ENCODE results near the gene TTC36.
A peak's percentile ranks its signal among the peaks of the same experiment; 100 is the strongest.

The TTC36 gene

GRCh38 chr11:118526688-118527087, 586 bp upstream of the TTC36 start:
- TF ChIP-seq, protein P1, sequence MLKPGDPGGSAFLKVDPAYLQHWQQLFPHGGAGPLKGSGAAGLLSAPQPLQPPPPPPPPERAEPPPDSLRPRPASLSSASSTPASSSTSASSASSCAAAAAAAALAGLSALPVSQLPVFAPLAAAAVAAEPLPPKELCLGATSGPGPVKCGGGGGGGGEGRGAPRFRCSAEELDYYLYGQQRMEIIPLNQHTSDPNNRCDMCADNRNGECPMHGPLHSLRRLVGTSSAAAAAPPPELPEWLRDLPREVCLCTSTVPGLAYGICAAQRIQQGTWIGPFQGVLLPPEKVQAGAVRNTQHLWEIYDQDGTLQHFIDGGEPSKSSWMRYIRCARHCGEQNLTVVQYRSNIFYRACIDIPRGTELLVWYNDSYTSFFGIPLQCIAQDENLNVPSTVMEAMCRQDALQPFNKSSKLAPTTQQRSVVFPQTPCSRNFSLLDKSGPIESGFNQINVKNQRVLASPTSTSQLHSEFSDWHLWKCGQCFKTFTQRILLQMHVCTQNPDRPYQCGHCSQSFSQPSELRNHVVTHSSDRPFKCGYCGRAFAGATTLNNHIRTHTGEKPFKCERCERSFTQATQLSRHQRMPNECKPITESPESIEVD (tag by site-specific recombination; IDR thresholded peaks at IDR 0.05), result peak; percentile 25; the same call in 1 of the 2 replicates
- TF ChIP-seq ZNF18 (tag by site-specific recombination; IDR thresholded peaks at IDR 0.05), result no peak
- Histone ChIP-seq H3K9me3 (ENCODE audit: control insufficient read depth, insufficient read depth, low read depth, low read length) (no peaks in the 10 kb centered on the region), H3K27ac (ENCODE audit: extremely low read depth, low read depth, low read length) (no peak overlapping the region), H3K4me1 (ENCODE audit: control insufficient read depth, insufficient read depth, low read length) (no peaks in the 10 kb centered on the region), H3K4me3 (ENCODE audit: low read depth, low read length) (no peak overlapping the region), H3K36me3 (ENCODE audit: control insufficient read depth in 2 of 2, insufficient read depth in 1 of 2, low read length in 2 of 2) (peaks cover 0 to 55% of the 10 kb centered on the region in 2 experiments; a peak in 1 of 3 replicates)
- CTCF ChIA-PET, result interaction anchor here (0.7 to 0.8 kb wide), 3 partner anchors 17 to 356 kb away, joined by 3 read pairs; no protein-coding TSS in a partner anchor
- POLR2A ChIA-PET, result no interaction called here

- ChIA-PET POLR2A (interaction anchor here (0.8 kb wide), 1 partner anchor 43 kb away, joined by 3 read pairs; the partner anchor contains the start of gene ARCN1), CTCF (no interaction called here)
- no peak for TF ChIP-seq ZNF280D (tag by site-specific recombination; IDR thresholded peaks at IDR 0.05)
- peak; percentile 83 for TF ChIP-seq PRDM10 (tag by site-specific recombination; IDR thresholded peaks at IDR 0.05)
- TF ChIP-seq ZNF426 (tag by site-specific recombination; IDR thresholded peaks at IDR 0.05), result no peak
- peak; percentile 67 for TF ChIP-seq ZNF335 (tag by site-specific recombination; conservative IDR thresholded peaks at IDR 0.05)
- TF ChIP-seq ZNF114 (tag by site-specific recombination; IDR thresholded peaks at IDR 0.05), result no peak
- peak; percentile 44; the same call in 1 of the 2 replicates for TF ChIP-seq GLIS1 (tag by site-specific recombination; IDR thresholded peaks at IDR 0.05)
- TF ChIP-seq HOXA7 (CRISPR knock-in tag; IDR thresholded peaks at IDR 0.05; ENCODE audit: borderline replicate concordance), result no peak
- TF ChIP-seq ZNF623 (tag by site-specific recombination; IDR thresholded peaks at IDR 0.05), result no peak
- TF ChIP-seq ZNF202 (tag by site-specific recombination; IDR thresholded peaks at IDR 0.05; ENCODE audit: borderline replicate concordance), result no peak
- TF ChIP-seq GLI4 (tag by site-specific recombination; IDR thresholded peaks at IDR 0.05), result no peak
- no peak for TF ChIP-seq ZNF473 (tag by site-specific recombination; IDR thresholded peaks at IDR 0.05)
- no peak for TF ChIP-seq ZNF747 (tag by site-specific recombination; IDR thresholded peaks at IDR 0.05)
- TF ChIP-seq, protein P2, sequence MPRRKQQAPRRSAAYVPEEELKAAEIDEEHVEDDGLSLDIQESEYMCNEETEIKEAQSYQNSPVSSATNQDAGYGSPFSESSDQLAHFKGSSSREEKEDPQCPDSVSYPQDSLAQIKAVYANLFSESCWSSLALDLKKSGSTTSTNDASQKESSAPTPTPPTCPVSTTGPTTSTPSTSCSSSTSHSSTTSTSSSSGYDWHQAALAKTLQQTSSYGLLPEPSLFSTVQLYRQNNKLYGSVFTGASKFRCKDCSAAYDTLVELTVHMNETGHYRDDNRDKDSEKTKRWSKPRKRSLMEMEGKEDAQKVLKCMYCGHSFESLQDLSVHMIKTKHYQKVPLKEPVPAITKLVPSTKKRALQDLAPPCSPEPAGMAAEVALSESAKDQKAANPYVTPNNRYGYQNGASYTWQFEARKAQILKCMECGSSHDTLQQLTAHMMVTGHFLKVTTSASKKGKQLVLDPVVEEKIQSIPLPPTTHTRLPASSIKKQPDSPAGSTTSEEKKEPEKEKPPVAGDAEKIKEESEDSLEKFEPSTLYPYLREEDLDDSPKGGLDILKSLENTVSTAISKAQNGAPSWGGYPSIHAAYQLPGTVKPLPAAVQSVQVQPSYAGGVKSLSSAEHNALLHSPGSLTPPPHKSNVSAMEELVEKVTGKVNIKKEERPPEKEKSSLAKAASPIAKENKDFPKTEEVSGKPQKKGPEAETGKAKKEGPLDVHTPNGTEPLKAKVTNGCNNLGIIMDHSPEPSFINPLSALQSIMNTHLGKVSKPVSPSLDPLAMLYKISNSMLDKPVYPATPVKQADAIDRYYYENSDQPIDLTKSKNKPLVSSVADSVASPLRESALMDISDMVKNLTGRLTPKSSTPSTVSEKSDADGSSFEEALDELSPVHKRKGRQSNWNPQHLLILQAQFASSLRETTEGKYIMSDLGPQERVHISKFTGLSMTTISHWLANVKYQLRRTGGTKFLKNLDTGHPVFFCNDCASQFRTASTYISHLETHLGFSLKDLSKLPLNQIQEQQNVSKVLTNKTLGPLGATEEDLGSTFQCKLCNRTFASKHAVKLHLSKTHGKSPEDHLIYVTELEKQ (tag by site-specific recombination; IDR thresholded peaks at IDR 0.05; ENCODE audit: borderline replicate concordance), result no peak
- no peak for TF ChIP-seq SCRT2 (tag by site-specific recombination; IDR thresholded peaks at IDR 0.05)
- peak; percentile 22; the same call in 1 of the 2 replicates for TF ChIP-seq ZIC2 (tag by site-specific recombination; IDR thresholded peaks at IDR 0.05)
- TF ChIP-seq ZNF521 (tag by site-specific recombination; IDR thresholded peaks at IDR 0.05), result no peak
- no peak for TF ChIP-seq ZNF529 (tag by site-specific recombination; IDR thresholded peaks at IDR 0.05; ENCODE audit: insufficient replicate concordance)
These were observed 1.2 kb downstream of the TTC36 start for GRCh38 chr11:118528511-118528910.

More at GRCh38 chr11:118528511-118528910, 1.2 kb downstream of the TTC36 start:
- Histone ChIP-seq H3K4me3 (ENCODE audit: low read depth, low read length) (no peak overlapping the region), H3K36me3 (ENCODE audit: control insufficient read depth in 2 of 2, insufficient read depth in 1 of 2, low read length in 2 of 2) (peaks cover 0 to 50% of the 10 kb centered on the region in 2 experiments; a peak in 1 of 3 replicates), H3K9me3 (ENCODE audit: control insufficient read depth, insufficient read depth, low read depth, low read length) (no peaks in the 10 kb centered on the region), H3K4me1 (ENCODE audit: control insufficient read depth, insufficient read depth, low read length) (no peaks in the 10 kb centered on the region), H3K27ac (ENCODE audit: extremely low read depth, low read depth, low read length) (no peak overlapping the region)
